Upper lobe of left lung (tissue), 6 donors: Measurements from ENCODE around the gene RXRB. TPM values are rescaled to one million over a fixed set of nuclear protein-coding genes. Genes with fewer than 3 reads are reported as not detected.

Experiments used
- ATAC-seq, 2 donors: fragments of 200-7000 bp; cut with Tn5 transposase; one replicate each; pipeline ENCODE4 v1.9.1; 2022; ENCODE audit warnings: mild to moderate bottlenecking in 2 of 2, moderate library complexity in 2 of 2; ENCODE audit not compliant: low FRiP score in 2 of 2
- DNase-seq, 2 donors: peaks; one replicate each; pipeline ENCODE4 v3.0.0-alpha.2; 2019 to 2020
- H3K27ac ChIP-seq, 4 donors: fragments of 200-600 bp; sonication (generic); one replicate each; pipeline ENCODE4 v1.5.1; 2016 to 2019
- H3K27me3 ChIP-seq, 4 donors: fragments of 200-600 bp; sonication (generic); one replicate each; pipeline ENCODE4 v1.5.1; 2017 to 2019
- H3K36me3 ChIP-seq, 4 donors: fragments of 200-600 bp; sonication (generic); one replicate each; pipeline ENCODE4 v1.5.1; 2016 to 2019
- H3K4me1 ChIP-seq, 4 donors: fragments of 200-600 bp; sonication (generic); one replicate each; pipeline ENCODE4 v1.5.1; 2018 to 2019
- H3K4me3 ChIP-seq, 4 donors: fragments of 200-600 bp; sonication (generic); one replicate each; pipeline ENCODE4 v1.5.1; 2017 to 2019; ENCODE audit warnings: mild to moderate bottlenecking in 2 of 4, moderate library complexity in 1 of 4
- H3K9me3 ChIP-seq, 4 donors: fragments of 200-600 bp; sonication (generic); one replicate each; pipeline ENCODE4 v1.5.1; 2018 to 2019
- EP300 ChIP-seq, 4 donors: sonication (generic); formaldehyde crosslinking; IDR thresholded peaks; one replicate each; pipeline ENCODE4 v1.5.1; 2017; ENCODE audit warnings: antibody characterized with exemption in 4 of 4, control low read depth in 2 of 4
- POLR2A ChIP-seq, 4 donors: fragments of 450-650 bp; IDR thresholded peaks; one replicate each; pipeline ENCODE4 v1.5.1; 2016 to 2017; ENCODE audit warnings: antibody characterized with exemption in 4 of 4, mild to moderate bottlenecking in 2 of 4
- POLR2AphosphoS5 ChIP-seq, 2 donors: sonication (generic); formaldehyde crosslinking; IDR thresholded peaks; one replicate each; pipeline ENCODE4 v1.5.1; 2017; ENCODE audit warnings: antibody characterized with exemption in 2 of 2
- WGBS, 2 donors: methylation state at CpG; one replicate each; pipeline ENCODE4 v1.1.5; 2017 to 2018; 5-methylcytosine and 5-hydroxymethylcytosine counted together
- total RNA-seq, 6 donors: library from RNA; depleted of rRNA in 4 of 6; stranded (reverse); fragments of >200 nt in 4 of 6; gene quantifications; one replicate each; pipeline versions ENCODE4 v1.1.0 to v1.2.1, GENCODE V29; 2016 to 2021
- TF ChIP-seq, protein P1 (sequence below), 6 experiments: fragments of 450-650 bp in 4 of 6; fragments of 200-600 bp in 2 of 6; sonication (generic) in 2 of 6; IDR thresholded peaks; one replicate each; pipeline ENCODE4 v1.5.1; 2016 to 2019; ENCODE audit warnings: antibody characterized with exemption in 6 of 6
- donor health status: DM: no; HTN: no; CAD: no; lungs with moderate emphysema.
- donor health status: DM: no; HTN: yes; CAD: no; lungs with severe emphysema.

Gene RXRB
- total RNA-seq, 6 donors from 2014 or later, result 19.3 to 67.1 (median 48.4) TPM

DNA sequence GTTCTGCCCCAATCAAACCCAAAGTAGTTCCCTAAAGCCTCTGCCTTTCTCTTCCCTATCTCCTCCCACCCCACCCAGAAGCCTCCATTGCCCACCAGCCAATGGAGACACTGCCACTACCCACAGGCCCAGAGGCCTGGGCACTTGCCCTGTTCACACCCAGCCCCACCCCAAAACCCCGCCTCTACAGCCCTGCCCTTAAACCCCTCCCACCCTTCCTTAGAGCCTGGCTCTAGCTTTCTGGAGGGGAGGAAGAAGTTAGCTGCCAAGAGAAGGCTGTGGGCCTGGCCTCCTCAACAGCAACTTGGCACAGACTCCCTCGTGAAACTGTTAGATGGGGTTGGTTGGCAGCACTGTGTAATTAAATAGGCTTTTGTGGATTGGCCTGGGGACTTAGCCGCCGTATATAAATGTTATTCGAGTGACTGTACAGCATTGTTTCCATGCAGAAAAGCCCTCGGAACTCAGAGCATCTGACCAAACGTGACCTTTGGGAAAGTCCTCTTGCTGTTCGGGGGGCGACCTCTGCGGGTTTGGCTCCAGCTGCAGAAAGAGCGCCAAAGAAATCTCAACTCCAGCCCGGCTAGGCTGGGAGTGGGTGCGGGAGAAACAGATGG is 39.6 kb downstream of the RXRB start:
- Histone ChIP-seq H3K9me3 (no peaks in the 10 kb centered on the region), H3K4me1 (peaks cover 14 to 18% (median 16%) of the 10 kb centered on the region in 4 donors), H3K36me3 (no peaks in the 10 kb centered on the region), H3K27ac (peak overlapping the region in 3 of 4 donors; percentile 11 to 70 (median 63)), H3K4me3 (peak overlapping the region in 2 of 4 donors; percentile 58), H3K27me3 (no peaks in the 10 kb centered on the region)
- DNase-seq (peak in 1 of 2 donors; percentile 68), ATAC-seq (peak; percentile 61 to 77)
- WGBS, 2 donors, result 32 to 42% methylated on average over 8 to 13 of the region's 13 CpGs
- TF ChIP-seq POLR2A (IDR thresholded peaks at IDR 0.05), result no peak
- no peak for TF ChIP-seq EP300 (IDR thresholded peaks at IDR 0.05)
- no peak for TF ChIP-seq POLR2AphosphoS5 (IDR thresholded peaks at IDR 0.05)
- TF ChIP-seq, protein P1, sequence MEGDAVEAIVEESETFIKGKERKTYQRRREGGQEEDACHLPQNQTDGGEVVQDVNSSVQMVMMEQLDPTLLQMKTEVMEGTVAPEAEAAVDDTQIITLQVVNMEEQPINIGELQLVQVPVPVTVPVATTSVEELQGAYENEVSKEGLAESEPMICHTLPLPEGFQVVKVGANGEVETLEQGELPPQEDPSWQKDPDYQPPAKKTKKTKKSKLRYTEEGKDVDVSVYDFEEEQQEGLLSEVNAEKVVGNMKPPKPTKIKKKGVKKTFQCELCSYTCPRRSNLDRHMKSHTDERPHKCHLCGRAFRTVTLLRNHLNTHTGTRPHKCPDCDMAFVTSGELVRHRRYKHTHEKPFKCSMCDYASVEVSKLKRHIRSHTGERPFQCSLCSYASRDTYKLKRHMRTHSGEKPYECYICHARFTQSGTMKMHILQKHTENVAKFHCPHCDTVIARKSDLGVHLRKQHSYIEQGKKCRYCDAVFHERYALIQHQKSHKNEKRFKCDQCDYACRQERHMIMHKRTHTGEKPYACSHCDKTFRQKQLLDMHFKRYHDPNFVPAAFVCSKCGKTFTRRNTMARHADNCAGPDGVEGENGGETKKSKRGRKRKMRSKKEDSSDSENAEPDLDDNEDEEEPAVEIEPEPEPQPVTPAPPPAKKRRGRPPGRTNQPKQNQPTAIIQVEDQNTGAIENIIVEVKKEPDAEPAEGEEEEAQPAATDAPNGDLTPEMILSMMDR (IDR thresholded peaks at IDR 0.05), result no peak

GRCh38 chr6:33160096-33160495 is 40.4 kb downstream of the RXRB start:
- DNase-seq, result no peak
- TF ChIP-seq, protein P1 (IDR thresholded peaks at IDR 0.05), result no peak
- no peak for TF ChIP-seq POLR2AphosphoS5 (IDR thresholded peaks at IDR 0.05)
- TF ChIP-seq EP300 (IDR thresholded peaks at IDR 0.05), result no peak
- no peak for TF ChIP-seq POLR2A (IDR thresholded peaks at IDR 0.05)
- no peak overlapping the region for H3K27ac ChIP-seq

DNA sequence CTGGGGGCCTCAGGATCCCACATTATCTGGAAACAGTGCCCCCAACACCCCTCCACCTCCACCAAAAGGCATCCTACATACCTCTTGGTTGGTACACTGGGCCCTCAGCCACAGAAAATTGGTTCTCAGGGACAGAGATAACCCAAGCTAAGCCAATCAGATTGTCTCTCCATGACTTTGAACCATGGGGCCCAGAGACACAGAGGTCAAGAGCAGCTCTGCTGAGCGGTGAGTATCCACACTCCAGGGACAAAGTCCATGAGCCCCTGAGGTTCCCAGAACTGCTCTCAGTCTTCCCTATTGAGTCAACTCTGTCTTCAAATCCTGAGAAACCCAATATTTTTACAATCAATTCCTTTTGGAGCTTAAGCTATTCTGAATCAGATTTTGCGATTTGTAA is 43.5 kb downstream of the RXRB start:
- H3K9me3 ChIP-seq, result peaks cover 0 to 7% (median 6%) of the 10 kb centered on the region in 4 donors
- H3K27me3 ChIP-seq, result no peaks in the 10 kb centered on the region
- DNase-seq, result no peak
- H3K27ac ChIP-seq, result no peak overlapping the region
- peaks cover 13 to 15% (median 14%) of the 10 kb centered on the region in 4 donors for H3K4me1 ChIP-seq
- ATAC-seq, result no peak
- no peaks in the 10 kb centered on the region for H3K36me3 ChIP-seq
- TF ChIP-seq EP300 (IDR thresholded peaks at IDR 0.05) (no peak), POLR2AphosphoS5 (IDR thresholded peaks at IDR 0.05) (no peak), POLR2A (IDR thresholded peaks at IDR 0.05) (no peak)
- TF ChIP-seq, protein P1 (IDR thresholded peaks at IDR 0.05), result no peak
- H3K4me3 ChIP-seq, result no peak overlapping the region
- 90 to 98% methylated on average over 2 of the region's 2 CpGs for WGBS, 2 donors

More at GRCh38 chr6:33160096-33160495, 40.4 kb downstream of the RXRB start:
- H3K4me3 ChIP-seq, result no peak overlapping the region
- ATAC-seq, result no peak
- H3K36me3 ChIP-seq, result no peaks in the 10 kb centered on the region
- H3K4me1 ChIP-seq, result peaks cover 14 to 18% (median 16%) of the 10 kb centered on the region in 4 donors
- H3K27me3 ChIP-seq, result no peaks in the 10 kb centered on the region
- WGBS, 2 donors, result 90 to 94% methylated on average over 11 of the region's 11 CpGs
- no peaks in the 10 kb centered on the region for H3K9me3 ChIP-seq

DNA sequence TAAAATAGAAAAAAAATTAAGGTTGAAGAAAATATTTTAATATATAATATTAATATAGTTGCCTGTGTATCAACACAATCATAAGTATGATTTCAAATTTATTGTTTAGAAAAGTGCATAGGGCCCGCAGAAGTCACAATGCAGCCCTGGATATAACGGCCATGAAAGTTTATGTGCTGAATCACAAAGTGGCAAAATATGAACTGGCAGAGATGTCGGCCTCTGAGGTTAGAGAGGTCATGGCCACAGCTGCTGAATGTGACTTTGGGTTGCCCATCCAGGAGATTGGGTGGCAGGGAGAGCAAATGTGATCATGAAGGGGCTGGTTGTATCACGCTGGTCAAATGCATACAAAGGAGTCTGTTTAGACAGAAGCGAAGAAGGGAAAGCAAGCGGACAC is 43.9 kb downstream of the RXRB start:
- Histone ChIP-seq H3K4me3 (no peak overlapping the region), H3K27ac (no peak overlapping the region), H3K27me3 (no peaks in the 10 kb centered on the region), H3K4me1 (peaks cover 9 to 11% (median 10%) of the 10 kb centered on the region in 4 donors), H3K36me3 (no peaks in the 10 kb centered on the region), H3K9me3 (peaks cover 0 to 11% (median 10%) of the 10 kb centered on the region in 4 donors)
- DNase-seq, result no peak
- TF ChIP-seq POLR2AphosphoS5 (IDR thresholded peaks at IDR 0.05) (no peak), EP300 (IDR thresholded peaks at IDR 0.05) (no peak), POLR2A (IDR thresholded peaks at IDR 0.05) (no peak)
- TF ChIP-seq, protein P1 (IDR thresholded peaks at IDR 0.05), result no peak
- ATAC-seq, result no peak
- WGBS, 2 donors, result 78 to 96% methylated on average over 6 of the region's 6 CpGs

DNA sequence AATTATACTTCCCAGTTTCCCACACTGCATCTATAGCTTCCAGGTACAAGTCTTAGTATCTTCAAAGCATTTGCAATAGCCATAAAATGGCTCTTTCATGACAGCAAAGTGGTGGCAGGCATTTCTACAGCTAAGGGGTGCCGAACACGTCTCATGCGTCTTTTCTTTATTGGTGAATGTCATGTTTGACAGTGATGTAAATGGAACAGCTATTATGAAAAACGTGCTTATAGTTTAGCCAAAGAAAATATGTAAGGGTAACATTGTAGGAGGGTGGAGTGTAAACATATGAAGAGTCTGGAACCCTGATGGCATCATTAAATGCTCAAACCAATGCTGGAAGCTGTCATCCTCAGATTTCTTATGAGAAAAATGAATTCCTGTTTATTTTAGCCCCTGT is 46.1 kb downstream of the RXRB start:
- ATAC-seq (no peak), DNase-seq (no peak)
- Histone ChIP-seq H3K4me3 (no peak overlapping the region), H3K36me3 (no peaks in the 10 kb centered on the region), H3K27me3 (no peaks in the 10 kb centered on the region), H3K9me3 (peaks cover 0 to 14% (median 11%) of the 10 kb centered on the region in 4 donors), H3K27ac (no peak overlapping the region), H3K4me1 (no peaks in the 10 kb centered on the region)
- TF ChIP-seq, protein P1 (IDR thresholded peaks at IDR 0.05), result no peak
- no peak for TF ChIP-seq POLR2A (IDR thresholded peaks at IDR 0.05)
- 57 to 65% methylated on average over 4 of the region's 4 CpGs for WGBS, 2 donors
